Lower lobe of right lung (tissue), 2 donors: ENCODE measurements around the gene MIAT. TPM values are rescaled to one million over a fixed set of nuclear protein-coding genes. Genes with fewer than 3 reads are reported as not detected.

Experiments
- ATAC-seq, 2 donors: fragments of 200-7000 bp; cut with Tn5 transposase; one replicate each; pipeline ENCODE4 v1.9.1; 2020 to 2022; ENCODE audit warnings: mild to moderate bottlenecking in 2 of 2, moderate library complexity in 2 of 2
- DNase-seq: peaks from one replicate; pipeline ENCODE4 v3.0.0-alpha.2; 2020
- H3K27ac ChIP-seq: fragments of 200-600 bp; one replicate; pipeline ENCODE4 v1.8.0; 2022
- H3K27me3 ChIP-seq: fragments of 200-600 bp; one replicate; pipeline ENCODE4 v1.8.0; 2022; ENCODE audit warnings: low read depth
- H3K36me3 ChIP-seq: fragments of 200-600 bp; one replicate; pipeline ENCODE4 v1.8.0; 2022; ENCODE audit warnings: mild to moderate bottlenecking
- H3K4me1 ChIP-seq: fragments of 200-600 bp; one replicate; pipeline ENCODE4 v1.8.0; 2022
- H3K4me3 ChIP-seq: fragments of 200-600 bp; one replicate; pipeline ENCODE4 v1.8.0; 2022; ENCODE audit warnings: mild to moderate bottlenecking
- H3K9me3 ChIP-seq: fragments of 200-600 bp; one replicate; pipeline ENCODE4 v1.8.0; 2022
- CTCF ChIP-seq: fragments of 200-600 bp; IDR thresholded peaks from one replicate; pipeline ENCODE4 v1.8.0; 2022; ENCODE audit warnings: antibody characterized with exemption, mild to moderate bottlenecking
- intact Hi-C: fragments of 100-400 bp; cut with DNase I; formaldehyde crosslinking; loops from one replicate; pipeline ENCODE4 v1.11.0; 2022
- total RNA-seq: library from RNA; stranded (reverse); fragmentation: NEBNext Ultra II Directional; extraction: Animal tissue kit (Norgen Biotek cat#: 25700); gene quantifications from one replicate; pipeline ENCODE4 v1.2.1, GENCODE V29; 2021
- donor health status: DM: no; HTN: yes; CAD: no; lungs with severe emphysema.

The MIAT gene
- total RNA-seq, 1 donor from 2014 or later: 6.8 TPM

DNA sequence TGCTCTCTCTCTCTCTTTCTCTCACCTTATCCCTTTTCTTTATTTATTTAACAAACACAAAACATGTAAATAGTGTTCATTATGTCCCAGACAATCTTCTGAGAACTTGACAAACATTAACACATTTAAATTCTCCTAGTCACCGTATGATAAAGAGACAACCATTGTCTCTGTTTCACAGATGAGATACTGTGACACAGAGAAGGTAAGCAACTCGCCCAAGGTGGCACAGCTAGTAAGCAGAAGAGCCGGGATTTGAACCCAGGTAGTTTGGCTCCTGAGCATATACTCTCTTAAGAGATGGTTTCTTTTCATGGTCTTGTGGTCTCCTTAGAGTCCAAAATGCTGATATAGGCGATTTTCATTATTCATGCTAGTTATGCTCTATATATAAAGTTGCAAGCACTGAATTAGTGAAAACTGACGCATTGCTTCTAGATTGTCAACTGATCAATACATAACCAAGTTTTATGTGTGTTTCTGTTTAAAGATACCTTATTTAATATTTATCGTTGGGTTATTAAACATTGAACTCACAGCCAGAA is 58.1 kb downstream of the MIAT start:
- Histone ChIP-seq H3K27me3 (no peaks in the 10 kb centered on the region), H3K4me1 (no peaks in the 10 kb centered on the region), H3K4me3 (no peak overlapping the region), H3K27ac (no peak overlapping the region), H3K9me3 (no peaks in the 10 kb centered on the region), H3K36me3 (peaks cover 17% of the 10 kb centered on the region)
- no peak for ATAC-seq
- intact Hi-C loops: no loop called here
- no peak for TF ChIP-seq CTCF
- no peak for DNase-seq

DNA sequence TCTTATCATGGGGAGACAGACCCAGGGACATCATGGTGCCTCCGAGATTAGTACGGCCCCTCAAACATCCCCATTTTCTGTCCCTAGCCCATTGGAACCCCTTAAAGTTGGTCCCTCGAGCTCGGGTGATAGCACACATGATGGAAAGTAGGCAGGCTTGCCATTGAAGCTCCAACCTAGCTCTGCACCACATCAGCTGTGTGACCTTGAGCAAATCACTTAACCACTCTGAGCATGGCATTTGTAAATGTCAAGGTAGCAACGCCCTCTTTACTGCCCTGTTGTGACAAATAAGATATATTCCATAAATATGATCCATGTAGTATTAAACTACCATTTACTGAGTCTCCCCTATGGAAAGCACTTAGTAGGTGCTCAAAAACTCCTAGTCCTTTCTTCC is 61.1 kb downstream of the MIAT start:
- Histone ChIP-seq H3K4me3 (no peak overlapping the region), H3K27ac (no peak overlapping the region), H3K9me3 (no peaks in the 10 kb centered on the region), H3K36me3 (peaks cover 26% of the 10 kb centered on the region), H3K4me1 (no peaks in the 10 kb centered on the region), H3K27me3 (no peaks in the 10 kb centered on the region)
- no peak for DNase-seq
- no peak for ATAC-seq
- intact Hi-C loops: no loop called here
- TF ChIP-seq CTCF: no peak

GRCh38 chr22:26718905-26719304 is 61.5 kb downstream of the MIAT start:
- no peaks in the 10 kb centered on the region for H3K27me3 ChIP-seq
- DNase-seq (no peak), ATAC-seq (no peak)
- no peak overlapping the region for H3K4me3 ChIP-seq
- no peak overlapping the region for H3K27ac ChIP-seq
- peaks cover 26% of the 10 kb centered on the region for H3K36me3 ChIP-seq
- H3K9me3 ChIP-seq: no peaks in the 10 kb centered on the region
- H3K4me1 ChIP-seq: no peaks in the 10 kb centered on the region
- intact Hi-C loops: no loop called here
- TF ChIP-seq CTCF: no peak

- H3K36me3 ChIP-seq: peaks cover 37% of the 10 kb centered on the region
- H3K27ac ChIP-seq: no peak overlapping the region
- intact Hi-C loops: no loop called here
- no peaks in the 10 kb centered on the region for H3K9me3 ChIP-seq
- no peak overlapping the region for H3K4me3 ChIP-seq
- no peak for ATAC-seq
- no peak for DNase-seq
- TF ChIP-seq CTCF: no peak
- no peaks in the 10 kb centered on the region for H3K27me3 ChIP-seq
- no peaks in the 10 kb centered on the region for H3K4me1 ChIP-seq
These were observed 64.8 kb downstream of the MIAT start for GRCh38 chr22:26722159-26722558.

- no peak for TF ChIP-seq CTCF
- Histone ChIP-seq H3K9me3 (no peaks in the 10 kb centered on the region), H3K4me3 (no peak overlapping the region), H3K27me3 (no peaks in the 10 kb centered on the region), H3K4me1 (no peaks in the 10 kb centered on the region), H3K36me3 (peaks cover 29% of the 10 kb centered on the region), H3K27ac (no peak overlapping the region)
- ATAC-seq (no peak), DNase-seq (no peak)
- intact Hi-C loops: no loop called here
These were observed 67.0 kb downstream of the MIAT start for GRCh38 chr22:26724414-26724813.
